ENCODE measurements around the gene NACC2.
A peak's percentile ranks its signal among the peaks of the same experiment; 100 is the strongest.

The NACC2 gene

DNA sequence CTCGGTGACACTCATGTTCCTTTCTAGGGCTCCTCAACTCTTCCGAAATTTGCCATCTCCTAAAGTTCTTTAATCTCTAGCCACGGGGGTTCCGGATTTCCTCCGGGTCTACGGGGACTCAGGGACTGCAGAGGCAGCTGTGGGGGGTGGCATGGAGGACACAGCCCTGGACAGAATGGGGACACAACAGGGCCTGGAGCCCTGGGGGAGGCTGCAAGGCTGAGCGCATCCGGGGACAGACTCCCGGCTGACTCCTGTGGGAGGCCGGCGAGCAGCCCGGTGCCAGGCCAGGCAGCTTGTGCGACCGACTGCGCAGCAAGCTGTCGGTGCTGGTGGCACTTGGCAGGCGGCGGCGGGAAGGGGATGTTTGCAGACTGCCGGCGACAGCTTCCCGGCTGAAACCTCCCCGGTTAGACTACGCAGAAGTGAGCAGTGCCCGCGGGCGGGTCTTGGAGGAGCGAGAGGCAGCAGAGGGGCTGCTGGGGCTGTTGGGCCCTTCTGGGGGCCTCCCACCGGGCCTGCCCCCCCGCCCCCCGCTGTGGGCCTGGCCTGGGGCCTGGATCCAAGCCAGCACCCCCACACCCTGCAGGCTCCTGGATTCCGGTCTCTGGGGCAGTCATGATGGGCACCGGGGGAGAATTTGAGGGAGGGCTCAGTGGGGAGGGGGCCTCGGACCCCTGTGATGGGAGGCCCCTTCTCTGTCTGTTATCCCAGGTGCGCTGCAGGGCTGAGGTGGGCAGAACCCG lies 105.2 kb downstream of the NACC2 start:
- peak; percentile 5 for DNase-seq

GRCh38 chr9:135989157-135989556 lies 105.9 kb downstream of the NACC2 start:
- no peak for DNase-seq

DNA sequence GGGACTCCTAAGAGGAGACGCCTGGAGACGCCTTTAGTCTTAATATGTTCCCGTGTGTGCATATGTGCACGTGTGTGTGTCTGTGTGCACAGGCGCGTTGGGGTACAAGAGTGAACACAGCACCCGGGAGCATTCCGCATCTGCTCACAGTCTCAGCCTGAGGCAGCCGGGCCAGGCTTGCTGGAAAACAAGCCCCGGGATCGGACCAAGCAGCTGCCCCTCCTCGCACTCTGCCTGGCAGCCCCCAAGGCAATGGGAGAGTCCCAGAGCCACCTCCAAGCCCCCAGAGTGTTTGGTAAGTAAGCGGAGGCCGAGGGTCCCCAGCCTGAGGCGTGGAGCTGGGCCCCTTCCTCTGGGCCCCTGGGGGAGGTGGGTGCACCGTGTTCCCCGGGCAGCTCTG lies 106.6 kb downstream of the NACC2 start:
- no peak for DNase-seq

DNA sequence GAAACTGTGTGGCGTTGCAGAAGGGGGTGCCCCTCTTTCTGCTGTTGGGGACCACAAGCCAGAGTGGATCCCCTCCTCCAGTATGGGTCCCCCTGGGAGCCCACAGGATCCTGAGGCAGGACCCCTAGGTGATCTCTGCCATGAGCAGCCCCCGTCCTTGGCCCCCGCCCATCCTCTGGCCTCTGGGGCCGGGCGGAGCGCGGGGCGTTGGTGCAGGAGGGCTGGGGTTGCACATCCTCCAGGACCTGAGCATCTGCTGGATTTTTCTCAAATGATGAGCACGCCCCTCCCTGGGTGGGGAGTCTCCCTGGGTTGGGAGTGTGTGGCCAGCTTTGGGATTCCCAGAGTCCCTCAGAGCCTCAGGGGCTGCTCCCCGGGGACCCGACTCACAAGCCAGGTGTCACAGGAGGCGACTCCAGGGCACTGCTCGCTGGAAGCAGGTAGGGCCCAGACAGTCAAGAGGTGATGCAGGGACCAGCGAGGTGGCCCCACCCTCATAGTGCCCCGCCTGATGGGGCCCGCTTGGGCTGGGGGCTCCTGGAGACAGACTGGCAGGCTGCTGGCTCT lies 107.2 kb downstream of the NACC2 start:
- no peak for DNase-seq

DNA sequence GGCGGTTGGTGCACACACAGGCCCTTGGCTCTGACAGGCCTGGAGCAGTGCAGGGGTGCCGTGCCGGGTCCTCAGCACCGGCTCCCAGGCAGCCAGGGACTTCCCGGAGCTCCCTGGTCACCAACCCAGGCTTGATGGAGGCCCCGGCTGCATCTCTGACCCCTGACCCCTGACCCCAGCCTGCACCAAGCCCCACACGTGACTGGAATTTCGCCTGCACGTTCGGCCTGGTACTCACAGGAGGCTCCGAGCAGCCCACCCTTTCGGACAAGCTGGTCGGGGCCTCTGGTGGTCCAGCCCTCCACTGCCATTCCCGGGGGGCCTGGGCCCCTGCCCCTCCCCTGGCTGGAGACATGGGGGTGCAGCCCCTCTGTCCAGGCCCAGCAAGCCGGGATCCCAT lies 108.5 kb downstream of the NACC2 start:
- DNase-seq: no peak

GRCh38 chr9:135985889-135986288 lies 109.2 kb downstream of the NACC2 start:
- no peak for DNase-seq

- DNase-seq: no peak
These were observed 109.7 kb downstream of the NACC2 start for GRCh38 chr9:135985459-135985774.

DNA sequence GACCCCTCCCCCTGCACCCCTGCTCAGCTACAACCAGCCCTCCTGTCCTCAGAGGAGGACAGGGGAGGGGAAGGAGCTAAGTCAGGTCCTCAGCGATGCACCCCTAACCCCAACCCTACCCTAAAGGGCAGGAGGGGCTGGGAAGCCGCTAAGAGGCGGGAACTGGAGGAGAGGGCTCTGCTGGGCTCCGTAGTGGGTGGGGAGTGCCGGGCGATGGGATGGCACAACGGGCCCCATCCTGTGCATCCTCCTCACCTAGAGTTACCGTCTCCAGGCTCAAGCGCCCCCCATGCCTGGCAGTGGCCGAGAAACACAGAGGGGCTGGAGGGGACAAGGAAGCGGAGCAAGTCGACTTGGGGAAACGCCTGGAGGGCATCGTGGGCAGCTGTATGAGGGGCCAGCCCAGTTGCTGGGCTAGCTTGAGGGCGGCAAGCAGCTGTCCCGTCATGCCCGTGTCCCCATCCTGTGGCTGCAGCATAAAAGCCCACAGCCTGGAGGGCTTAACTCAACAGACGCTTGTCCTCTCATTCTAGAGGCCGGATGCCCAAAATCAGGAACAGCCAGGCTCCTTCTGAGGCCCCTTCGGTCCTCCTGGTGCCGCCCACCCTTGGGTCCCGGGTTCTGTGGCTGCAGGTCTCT lies 110.9 kb downstream of the NACC2 start:
- no peak for DNase-seq

DNA sequence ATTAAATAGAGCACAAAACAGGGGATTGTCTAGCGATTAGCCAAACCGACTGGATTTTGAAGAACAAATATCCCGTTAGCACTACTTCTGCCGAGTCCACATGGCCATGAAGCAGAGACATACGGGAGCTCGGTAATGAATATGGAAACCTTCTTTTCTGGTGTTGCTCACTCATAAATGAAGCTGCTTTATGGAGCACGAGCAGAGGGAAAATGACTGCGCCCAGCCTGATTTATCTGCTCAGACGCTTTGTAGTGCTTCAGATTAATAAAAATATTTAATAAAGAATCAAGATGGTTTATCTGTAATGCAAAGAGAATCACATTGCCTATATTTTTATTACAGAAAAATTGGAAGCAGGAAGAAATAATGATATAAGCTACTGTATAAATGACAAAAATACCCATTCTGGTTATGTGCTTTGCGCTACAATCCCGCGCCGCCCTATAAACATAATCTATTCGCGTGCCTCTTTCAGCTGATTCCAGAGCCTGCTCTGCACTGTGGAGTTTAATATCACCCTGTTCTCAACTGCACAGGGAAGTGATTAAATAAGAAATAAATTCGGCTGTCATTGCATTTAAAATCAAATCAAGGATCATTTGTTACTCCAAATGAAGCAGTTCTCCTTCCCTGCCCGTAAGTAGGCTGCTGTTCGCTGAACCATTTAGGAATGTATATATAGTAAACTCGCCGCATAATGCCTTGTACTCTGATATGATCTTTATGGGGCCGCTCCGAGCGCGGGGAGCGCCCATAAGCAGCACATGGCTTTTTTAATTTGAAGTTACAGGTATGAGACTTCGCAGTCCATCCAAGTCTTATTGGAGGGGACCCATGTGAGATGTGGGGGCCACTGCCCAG lies 111.6 kb downstream of the NACC2 start:
- no peak for DNase-seq

DNA sequence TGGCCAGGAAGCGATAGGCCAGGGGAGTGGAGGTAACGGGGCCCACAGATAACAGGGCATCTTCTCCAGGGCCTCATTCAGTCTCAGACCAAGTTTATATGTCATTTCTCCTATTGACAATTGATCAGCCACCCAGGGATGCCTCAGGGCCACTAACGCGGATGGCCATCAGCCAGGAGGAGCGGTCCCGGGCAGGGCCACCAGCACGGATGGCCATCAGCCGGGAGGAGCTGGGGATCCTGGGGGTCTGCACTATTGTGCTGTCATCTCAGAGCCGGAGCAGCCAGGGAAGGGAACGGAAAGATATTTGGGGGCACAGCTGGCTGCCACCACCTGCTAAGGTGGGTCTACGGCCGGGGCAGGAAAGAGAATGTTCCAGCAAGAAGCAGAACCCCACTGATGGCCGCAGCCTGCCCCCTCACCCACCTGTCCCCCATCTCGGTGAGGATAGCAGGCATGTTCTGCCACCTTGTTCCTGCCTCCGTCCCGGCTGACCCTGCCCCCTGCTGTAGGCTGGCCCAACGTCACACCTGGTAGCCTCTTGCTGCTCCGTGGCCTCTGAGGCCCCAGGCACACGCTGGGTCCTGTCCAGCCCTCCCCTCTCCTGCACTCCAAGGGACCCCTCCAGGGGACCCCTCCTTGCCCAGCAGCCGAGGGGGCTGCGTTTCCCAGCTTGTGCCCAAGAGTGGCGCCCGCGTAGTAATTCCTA lies 112.4 kb downstream of the NACC2 start:
- DNase-seq: no peak

DNA sequence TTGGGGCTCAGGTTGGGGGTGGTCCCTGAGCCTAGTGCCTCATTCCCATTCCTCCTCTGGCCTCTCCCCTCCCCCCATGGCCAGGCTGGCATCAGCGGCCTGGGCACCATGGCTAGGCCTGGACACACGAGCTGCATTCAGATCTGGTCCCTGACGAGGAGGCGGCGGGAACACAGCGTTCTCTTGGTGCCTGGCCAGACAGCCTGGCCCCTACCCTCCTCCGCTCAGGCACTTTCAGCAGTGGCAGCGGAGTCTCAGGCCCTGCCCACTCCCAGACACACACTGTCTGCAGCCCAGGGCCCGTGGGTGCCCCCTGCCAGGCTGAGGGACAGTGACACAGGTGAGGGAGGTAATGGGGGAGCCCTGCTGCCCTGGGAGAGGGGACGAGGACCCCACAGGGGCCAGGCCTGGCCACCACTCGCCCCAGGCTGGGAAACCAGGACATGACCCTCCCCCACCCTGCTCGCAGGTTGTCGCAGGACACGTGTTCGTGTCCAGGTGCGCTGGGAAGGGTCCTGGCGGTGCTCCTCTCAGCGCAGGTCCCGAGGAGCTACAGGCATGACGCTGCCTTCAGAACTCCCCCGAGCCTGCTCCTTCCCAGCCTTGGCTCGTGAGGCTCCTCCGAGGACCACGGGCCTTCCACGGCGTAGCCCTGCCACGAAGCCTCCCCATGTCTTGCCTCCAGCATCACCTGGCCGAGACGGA lies 114.0 kb downstream of the NACC2 start:
- no peak for DNase-seq

DNA sequence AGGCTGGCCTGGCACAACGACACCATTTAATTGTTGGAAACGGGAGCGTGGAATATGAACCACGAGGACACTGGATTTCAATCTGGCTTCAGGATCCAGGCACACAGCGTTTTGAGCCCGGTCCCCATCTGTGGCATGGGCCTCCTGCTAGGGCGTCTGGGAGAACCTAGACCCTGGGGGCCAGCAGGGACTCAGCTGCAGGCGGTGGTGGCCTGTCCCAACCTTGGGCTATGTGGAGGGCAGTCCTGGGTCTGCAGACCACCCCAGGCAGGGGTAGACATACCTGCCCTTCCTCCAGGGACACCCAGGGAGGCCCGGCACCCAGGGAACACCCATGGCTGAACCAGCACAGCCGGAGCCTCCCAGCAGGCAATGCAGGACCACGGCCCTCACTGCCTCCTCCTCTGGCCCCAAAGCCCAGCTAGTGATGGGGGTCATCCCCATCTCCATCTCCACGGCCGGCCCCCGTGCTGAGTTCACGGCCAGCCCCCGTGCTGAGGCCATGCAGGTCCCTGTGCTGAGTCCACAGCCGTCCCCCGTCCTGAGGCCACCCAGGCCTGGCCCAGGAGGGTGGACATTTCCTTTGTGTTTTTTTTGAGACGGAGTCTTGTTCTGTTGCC lies 115.4 kb downstream of the NACC2 start:
- no peak for DNase-seq

DNA sequence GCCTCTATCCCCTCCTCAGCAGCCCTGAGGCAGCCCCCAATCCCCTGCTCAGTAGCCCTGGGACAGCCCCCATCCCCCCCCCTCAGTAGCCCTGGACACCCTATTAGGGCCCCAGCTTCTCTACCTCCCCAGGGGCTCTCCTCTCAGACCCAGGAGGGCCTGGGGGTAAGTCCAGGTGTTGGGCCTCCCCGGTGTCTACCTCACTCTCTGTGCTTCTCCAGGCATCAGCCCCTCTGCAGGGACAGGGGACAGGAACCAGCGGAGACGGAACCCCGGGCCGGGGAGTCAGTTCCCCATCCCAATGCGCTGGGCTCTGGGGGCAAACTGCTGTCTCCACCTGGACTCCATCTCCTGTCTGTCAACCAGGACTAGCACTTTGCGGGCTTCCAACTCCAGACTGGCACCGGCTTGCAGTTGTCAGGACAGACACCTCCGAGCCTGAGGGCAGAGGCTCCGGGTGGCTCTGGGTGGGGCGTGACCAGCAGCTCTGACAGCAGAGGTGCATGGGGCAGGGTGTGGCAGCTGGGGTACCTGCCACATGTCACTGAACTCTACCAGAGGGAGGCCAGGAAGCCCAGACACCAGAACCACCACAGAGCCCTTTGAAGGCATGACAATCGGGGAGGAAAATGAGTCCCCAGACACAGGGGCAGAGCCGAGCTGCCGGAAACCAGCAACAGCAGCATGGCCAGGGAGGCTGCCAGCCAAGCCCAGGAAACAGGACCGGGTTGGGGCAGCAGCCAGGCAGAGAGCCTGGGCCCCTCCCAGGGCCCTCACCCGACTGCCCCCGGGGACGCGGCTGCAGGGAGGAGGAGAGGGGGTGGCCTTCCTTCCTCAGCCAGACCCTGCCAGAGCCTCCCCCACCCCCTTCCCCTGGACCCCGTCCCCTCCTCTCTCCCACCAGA lies 116.2 kb downstream of the NACC2 start:
- DNase-seq: peak; percentile 27

GRCh38 chr9:135976944-135977343 lies 118.1 kb downstream of the NACC2 start:
- DNase-seq: no peak

DNA sequence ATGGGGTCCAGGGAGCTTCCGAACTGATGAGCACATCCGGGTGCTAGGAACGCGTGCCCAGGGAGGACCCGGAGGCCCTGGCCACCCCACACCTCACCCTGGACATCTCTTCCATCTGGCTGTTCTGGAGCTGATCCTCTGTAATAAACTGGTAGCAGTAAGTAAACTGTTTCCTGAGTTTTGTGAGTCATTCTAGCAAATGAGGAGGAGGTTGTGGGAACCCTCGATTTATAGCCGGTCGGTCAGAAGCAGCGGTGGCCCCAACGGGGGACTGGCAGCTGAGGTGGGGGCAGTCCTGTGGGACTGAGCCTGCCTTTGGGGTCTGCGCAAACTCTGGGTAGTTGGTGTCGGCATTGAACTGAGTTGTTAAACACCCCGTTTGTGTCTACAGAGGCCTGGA lies 118.6 kb downstream of the NACC2 start:
- no peak for DNase-seq

DNA sequence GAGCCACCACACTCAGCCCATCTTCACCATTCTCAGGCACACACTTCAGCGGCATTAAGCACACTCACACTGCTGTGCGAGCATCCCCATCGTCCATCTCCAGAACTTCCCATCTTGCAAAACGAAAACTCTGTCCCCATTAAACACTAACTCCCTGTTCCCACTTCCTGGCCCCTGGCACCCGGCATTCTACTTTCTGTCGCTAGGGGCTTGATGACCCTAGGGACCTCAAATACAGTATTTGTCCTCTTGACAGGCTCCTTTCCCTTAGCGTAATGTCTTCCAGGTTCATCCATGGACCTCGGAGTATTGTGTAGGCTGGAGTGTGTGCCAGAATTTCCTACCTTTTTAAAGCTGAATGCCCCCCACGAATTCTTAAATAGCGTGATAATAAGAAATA lies 119.3 kb downstream of the NACC2 start:
- DNase-seq: no peak

DNA sequence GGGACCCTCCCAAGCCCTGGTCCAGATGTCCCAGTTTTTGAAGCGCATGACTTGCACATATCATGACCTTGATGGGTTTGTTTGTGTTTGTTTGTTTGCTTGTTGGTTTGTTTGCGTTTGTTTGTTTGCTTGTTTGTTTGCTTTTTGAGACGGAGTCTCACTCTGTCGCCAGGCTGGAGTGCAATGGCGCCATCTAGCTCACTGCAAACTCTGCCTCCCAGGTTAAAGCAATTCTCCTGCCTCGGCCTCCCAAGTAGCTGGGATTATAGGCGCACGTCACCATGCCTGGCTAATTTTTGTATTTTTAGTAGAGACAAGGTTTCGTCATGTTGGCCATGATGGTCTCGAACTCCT lies 120.9 kb downstream of the NACC2 start:
- DNase-seq: no peak

GRCh38 chr9:135973277-135974219 lies 121.5 kb downstream of the NACC2 start:
- DNase-seq: no peak

DNA sequence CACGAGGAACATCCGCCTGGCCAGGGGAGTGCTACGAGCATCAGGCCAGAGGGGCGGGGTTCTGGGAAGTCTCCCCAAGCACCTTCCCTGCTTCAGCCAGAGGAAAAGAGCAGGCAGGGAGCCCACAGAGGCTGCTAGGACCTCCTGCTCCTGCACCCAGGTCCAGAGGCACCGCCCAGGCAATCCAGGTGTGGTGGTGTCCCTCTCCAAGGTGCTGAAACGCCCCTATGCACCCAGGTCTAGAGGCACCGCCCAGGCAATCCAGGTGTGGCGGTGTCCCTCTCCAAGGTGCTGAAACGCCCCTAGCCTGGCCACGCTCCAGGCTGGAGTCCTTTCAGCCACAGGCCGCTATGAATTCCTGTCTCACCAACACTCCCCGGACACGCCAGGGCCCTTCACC lies 123.2 kb downstream of the NACC2 start:
- DNase-seq: no peak

Measured in stimulated activated naive CD4-positive, alpha-beta T cell treated with Interleukin-2 at 50 U/mL for 16 hours (primary cell).